Activated CD4-positive, alpha-beta T cell treated with anti-CD3 and anti-CD28 coated beads for 1 hour (primary cell): ENCODE results near the gene NAGA.
"Not testable (repeated sequence)": the region's sequence is repeated elsewhere in the genome, so short reads cannot be mapped to it uniquely, and the experiment has no call there.

Experiments used
- DNase-seq: peaks from one replicate; pipeline ENCODE4 v3.0.0-alpha.2; 2020

NAGA gene

DNA sequence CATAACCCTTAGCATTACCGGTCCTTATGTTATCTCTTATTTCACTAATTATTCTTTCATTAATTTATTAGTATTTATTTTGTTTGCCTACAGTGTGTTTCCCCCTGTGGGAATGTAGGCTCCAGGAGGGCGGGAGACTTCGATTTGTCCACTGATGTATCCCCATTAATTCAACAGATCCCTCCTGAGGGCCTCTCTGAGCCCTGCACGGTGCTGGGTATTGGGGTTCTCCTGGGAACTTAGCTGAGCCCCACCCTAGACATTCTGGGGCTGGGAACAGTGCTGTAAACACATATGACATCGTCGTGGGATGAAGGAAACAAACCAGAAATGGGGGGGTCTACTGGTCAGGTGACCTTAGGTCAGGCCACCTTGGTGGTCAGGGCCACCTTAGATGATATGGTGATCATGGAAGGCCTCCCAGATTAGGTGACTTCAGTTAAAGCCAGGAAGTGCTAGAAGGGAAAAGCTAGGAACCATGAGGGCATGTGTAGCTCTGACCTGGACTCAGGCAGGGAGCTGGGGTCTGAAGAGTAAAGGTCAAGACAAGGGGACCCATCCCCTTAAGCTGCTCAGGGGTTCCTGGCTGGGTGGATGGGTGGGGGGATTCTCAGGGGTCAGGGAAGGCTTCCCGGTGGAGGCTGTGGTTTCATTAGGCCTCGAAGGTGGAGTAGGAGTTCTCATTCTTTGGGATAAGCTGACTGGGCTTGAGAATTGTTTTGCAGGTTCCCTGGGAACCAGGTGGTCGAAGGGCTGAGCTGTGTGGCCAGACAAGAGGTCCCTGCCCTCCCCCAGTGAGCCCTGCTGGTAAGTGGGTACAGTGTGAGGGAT lies 4.4 kb upstream of the NAGA start:
- no peak for DNase-seq

- peak; percentile 43 for DNase-seq
Measured at GRCh38 chr22:42074132-42074811, 3.7 kb upstream of the NAGA start, which contains the start of gene PHETA2. Gene PHETA2 (plus strand): TSS chr22:42074248. CDS start chr22:42077294, 3,046 bp downstream.

DNA sequence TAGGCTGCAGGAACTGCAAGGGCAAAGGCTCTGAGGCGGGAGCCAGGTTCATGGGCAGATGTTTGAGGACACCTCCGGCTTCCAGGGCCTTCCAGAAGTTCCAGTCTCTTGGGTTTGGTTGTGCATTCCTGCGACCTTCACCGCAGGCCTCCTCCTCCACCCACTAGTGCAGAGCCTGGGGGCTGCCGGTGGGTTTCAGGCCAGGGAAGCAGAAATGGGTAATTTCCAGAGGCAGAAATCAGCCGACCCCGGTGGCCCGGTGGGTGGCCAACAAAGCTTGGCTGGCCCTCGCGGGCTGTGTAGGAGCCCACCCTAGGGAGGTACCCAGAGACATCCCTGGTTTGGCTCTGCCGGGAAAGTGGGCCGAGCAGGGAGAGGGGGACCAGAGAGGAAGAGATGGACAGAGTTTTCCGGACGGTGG lies 3.0 kb upstream of the NAGA start:
- no peak for DNase-seq

DNA sequence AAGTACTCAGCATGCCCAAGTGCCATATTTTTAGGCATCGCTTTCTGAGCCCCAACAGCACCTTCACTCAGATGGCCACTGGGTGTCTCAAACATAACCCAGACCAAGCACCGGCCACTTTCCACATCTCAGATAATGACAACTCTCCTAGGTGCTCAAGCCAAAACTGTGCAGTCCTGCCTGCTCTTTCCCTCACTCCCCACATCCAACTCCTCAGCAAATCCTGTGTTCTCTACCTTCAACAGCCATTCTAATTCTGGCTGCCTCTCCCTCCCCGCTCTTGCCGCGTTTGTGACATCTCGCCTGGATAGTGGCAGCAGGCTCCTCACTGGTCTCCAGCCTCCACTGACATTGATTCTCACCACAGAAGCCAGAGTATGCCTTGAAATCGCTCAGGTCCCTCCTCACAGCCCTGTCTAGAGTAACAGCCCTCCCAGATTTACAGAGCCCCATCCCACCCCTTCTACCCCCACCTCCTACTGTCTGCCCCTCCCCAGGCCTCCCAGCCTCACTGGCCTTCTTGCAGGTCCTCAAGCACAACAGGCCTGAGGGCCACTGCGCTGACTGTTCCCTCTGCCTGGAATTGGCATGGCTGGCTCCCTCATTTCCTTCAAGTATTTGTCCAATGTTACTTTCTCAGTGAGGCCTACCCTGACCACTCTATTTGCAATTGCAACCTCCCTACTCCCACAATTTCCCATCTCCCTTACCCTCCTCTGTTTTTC lies 2.2 kb upstream of the NAGA start:
- DNase-seq, result no peak

- not testable (repeated sequence) for DNase-seq
Measured at GRCh38 chr22:42071508-42071907, 896 bp upstream of the NAGA start.

GRCh38 chr22:42069801-42070516 lies 653 bp downstream of the NAGA start:
- DNase-seq, result no peak

DNA sequence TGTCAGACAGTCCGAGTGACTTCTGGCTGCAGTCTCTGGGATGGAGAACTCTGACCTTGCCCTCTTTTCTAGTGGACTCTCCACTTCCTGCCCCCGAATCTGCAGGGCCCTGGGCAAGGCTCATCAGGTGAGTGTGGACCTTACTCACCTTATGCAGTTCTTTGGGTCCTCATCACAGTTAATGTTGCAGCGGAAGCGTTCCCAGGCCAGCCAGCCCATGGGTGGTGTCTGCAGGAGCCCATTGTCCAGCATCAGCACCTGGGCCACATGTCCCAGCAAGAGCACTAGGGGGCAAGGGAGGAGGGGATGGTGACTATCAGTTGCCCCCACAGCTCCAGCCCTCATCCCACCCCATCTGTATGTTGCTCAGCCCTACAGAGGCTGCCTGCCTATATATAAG lies 2.3 kb downstream of the NAGA start:
- DNase-seq, result no peak

DNA sequence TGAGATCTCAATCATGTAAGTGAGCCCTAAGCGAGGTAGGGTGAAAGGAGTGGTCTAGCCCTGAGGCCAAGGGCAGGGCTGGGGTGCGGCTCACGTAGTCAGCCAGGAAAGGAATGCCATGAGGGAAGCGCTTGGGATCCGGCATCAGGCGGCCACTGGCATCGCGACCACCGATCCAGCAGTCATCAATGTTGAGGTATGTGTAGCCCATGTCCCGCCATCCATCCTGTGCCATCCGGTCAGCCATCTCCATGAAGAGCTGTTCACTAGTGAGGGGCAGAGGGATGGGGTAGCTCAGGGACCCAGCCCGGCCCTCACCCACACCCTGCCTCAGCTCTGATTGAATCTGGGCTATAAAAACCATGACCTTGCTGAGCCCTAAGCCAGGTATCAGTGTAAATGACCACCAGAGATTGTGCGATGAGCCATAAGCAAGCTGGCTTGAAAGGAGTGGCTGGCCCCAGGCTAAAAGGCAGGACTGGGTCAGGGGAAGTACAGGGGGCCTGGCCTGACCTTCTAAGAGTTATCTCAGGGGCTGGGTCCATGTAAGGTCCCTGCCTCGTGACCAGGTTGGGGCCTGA lies 2.9 kb downstream of the NAGA start:
- no peak for DNase-seq

- DNase-seq, result no peak
Measured at GRCh38 chr22:42066937-42067336, 3.7 kb downstream of the NAGA start.

GRCh38 chr22:42066126-42066761 lies 4.4 kb downstream of the NAGA start:
- DNase-seq, result no peak

DNA sequence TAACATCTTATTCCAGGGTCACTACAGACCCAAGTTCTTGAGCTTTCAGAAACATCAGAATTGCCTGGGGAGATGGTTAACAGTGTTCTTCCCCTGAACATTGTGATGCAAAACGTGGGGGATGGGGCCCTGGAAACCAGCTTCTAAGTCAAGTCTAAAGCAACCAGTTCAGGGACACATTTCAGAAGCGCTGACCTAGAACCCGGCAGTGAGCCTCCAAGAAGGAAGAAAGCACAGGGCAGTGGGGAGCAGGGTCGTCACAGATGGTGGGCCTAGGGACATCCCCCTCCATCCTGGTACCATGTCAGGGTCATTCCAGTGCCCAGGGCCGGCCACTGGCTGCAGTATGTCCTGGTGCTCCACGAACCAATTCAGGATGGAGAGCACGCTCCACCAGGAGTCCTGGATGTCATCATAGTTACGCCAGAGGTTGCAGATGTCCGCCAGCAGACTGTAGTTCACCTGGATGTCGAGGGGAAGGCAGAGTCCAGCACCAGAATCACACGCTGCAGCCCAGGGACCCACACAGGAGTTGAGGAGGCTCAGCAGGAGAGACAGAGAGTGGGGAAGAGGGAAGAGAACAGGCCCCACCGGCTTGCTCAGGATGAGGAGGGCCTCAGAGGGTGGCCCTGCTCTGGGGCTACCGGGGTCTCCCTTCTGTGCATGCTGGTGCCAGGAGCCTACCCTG lies 5.0 kb downstream of the NAGA start:
- no peak for DNase-seq

- DNase-seq, result no peak
Measured at GRCh38 chr22:42064629-42065028, 6.0 kb downstream of the NAGA start.

- no peak for DNase-seq
Measured at GRCh38 chr22:42062506-42063170, 8.0 kb downstream of the NAGA start.

DNA sequence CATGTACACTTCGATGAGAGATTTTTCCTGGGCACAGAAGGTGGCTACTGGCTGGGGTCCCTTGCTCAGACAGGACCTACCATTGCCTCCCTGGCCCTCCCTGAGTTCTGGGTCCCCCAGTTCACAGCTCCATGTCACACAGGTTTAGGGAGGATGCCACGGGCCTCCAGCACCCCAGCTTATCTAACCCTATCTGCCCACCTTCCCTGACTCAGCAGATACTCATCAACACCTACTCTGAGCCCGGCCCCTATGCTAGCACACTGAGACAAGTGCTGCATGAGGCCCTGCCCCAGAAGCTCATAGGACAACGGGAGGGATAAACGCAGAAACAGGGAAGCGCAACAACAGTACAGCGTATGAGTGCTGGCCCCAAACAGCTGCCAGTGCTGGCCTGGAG lies 9.6 kb downstream of the NAGA start:
- no peak for DNase-seq

DNA sequence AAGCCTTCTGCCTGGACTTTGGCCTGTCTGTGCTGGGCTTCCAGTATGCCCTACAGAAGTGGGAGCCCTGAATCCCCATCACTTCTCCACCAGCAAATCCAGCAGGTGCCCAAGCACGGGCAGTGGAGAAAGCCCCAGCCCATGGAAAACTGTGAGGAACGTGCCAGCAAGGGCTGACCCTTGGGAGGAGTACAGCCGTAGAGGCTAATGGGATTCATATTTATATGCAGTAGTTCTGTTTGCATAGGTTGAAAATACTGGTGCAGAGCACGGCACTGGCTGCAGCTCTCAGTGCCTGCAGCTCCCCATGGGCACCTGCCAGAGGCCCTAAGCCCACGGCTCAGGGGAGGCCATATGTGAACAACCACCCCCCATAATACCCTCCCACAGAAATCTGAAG lies 10.1 kb downstream of the NAGA start:
- DNase-seq, result no peak

DNA sequence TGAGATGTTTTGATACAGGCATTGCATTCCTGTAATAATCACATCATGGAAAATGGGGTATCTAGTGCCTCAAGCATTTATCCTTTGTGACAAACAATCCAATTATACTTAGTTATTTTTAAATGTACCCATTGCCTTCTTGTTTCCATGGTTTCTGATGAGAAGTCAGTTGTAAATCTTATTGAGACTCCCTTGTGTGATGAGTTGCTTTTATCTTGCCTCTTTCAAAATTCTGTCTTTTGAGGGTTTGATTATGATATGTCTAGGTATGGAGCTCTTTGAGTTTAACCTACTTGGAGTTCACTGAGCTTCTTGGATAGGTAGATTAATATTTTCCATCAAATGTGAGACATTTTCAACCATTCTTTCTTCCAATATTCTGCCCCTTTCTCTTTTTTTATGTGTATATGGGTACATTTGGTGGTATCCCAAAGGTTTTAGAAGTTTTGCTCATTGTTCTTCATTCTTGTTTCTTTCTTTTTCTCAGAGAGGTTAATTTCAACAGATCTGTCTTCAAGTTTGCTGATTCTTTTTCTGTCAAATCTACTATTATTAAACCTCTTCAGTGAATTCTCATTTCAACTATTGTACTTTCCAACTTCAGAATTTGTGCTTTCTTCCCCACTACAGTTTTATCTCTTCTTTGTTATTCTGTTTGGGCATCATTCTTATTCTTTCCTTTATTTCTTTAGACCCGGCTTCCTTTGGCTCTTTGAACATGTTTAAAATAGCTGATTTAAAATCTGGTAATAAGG lies 13.7 kb downstream of the NAGA start:
- no peak for DNase-seq

DNA sequence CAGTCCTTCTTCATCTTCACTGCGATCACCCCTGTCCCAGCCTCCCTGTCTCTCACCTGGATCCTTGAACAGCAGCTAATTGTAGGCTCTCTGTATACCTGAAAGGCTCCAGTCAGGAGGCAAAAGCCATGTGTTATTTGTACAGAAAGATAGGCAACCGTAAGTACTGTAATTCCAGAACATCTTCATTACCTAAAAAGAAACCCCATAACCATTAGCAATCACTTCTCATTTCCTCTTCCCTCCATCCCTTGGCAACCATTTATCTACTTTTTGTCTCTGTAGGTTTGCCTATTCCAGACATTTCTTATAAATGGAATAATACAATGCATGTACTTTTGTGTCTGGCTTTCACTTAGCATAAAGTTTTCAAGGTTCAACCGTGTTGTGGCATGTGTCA lies 17.8 kb downstream of the NAGA start:
- no peak for DNase-seq

DNA sequence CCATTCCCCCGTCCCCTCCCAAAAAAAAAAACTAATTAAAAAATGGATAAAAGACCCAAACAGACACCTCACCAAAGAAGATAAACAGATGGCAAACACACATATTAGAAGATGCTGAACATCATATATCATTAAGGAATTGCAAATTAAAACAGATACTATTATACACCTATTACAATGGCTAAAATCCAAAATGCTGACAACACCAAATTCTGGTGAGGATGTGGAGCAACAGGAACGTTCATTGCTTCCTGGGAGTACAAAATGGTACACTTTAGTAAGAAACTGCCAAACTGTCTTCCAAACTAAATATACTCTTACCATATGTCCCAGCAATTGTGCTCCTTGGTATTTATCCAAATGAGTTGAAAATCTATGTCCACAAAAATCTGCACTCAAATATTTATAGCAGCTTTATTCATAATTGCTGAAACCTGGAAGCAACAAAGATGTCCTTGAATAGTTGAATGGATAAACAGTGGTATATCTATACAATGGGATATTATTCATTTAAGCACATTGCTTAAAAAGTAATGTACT lies 19.9 kb downstream of the NAGA start:
- no peak for DNase-seq

GRCh38 chr22:42041784-42042183 lies 28.8 kb downstream of the NAGA start:
- no peak for DNase-seq

- no peak for DNase-seq
Measured at GRCh38 chr22:42039271-42039670, 31.3 kb downstream of the NAGA start.
